Endothelial cell of umbilical vein (primary cell): ENCODE results near the gene DSG4.
"Not testable (repeated sequence)": the region's sequence is repeated elsewhere in the genome, so short reads cannot be mapped to it uniquely, and the experiment has no call there.

Source experiments
- TF ChIP-seq, protein P1 (sequence below), 2 donors: IDR thresholded peaks; 1 replicate in 1 of 2; 2 replicates in 1 of 2; pipeline ENCODE4 v1.5.1; 2011; ENCODE audit warnings: low read length in 2 of 2, mild to moderate bottlenecking in 2 of 2, moderate library complexity in 2 of 2, control low read depth in 1 of 2, inconsistent platforms in 1 of 2, low read depth in 1 of 2; ENCODE audit not compliant: insufficient read depth in 1 of 2; ENCODE audit errors: extremely low read depth in 1 of 2
- TF ChIP-seq, protein P2 (sequence below): IDR thresholded peaks from 2 replicates; pipeline ENCODE4 v1.6.1; 2011; ENCODE audit not compliant: insufficient read depth, insufficient read length

DNA sequence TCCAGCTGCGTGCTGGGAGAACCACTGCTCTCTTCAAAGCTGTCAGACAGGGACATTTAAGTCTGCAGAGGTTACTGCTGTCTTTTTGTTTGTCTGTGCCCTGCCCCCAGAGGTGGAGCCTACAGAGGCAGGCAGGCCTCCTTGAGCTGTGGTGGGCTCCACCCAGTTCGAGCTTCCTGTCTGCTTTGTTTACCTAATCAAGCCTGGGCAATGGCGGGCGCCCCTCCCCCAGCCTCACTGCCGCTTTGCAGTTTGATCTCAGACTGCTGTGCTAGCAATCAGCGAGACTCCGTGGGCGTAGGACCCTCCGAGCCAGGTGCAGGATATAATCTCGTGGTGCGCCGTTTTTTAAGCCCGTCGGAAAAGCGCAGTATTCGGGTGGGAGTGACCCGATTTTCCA, 23.2 kb upstream of the DSG4 start:
- TF ChIP-seq, protein P1, sequence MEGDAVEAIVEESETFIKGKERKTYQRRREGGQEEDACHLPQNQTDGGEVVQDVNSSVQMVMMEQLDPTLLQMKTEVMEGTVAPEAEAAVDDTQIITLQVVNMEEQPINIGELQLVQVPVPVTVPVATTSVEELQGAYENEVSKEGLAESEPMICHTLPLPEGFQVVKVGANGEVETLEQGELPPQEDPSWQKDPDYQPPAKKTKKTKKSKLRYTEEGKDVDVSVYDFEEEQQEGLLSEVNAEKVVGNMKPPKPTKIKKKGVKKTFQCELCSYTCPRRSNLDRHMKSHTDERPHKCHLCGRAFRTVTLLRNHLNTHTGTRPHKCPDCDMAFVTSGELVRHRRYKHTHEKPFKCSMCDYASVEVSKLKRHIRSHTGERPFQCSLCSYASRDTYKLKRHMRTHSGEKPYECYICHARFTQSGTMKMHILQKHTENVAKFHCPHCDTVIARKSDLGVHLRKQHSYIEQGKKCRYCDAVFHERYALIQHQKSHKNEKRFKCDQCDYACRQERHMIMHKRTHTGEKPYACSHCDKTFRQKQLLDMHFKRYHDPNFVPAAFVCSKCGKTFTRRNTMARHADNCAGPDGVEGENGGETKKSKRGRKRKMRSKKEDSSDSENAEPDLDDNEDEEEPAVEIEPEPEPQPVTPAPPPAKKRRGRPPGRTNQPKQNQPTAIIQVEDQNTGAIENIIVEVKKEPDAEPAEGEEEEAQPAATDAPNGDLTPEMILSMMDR (IDR thresholded peaks at IDR 0.05; ENCODE audit: extremely low read depth in 1 of 2, insufficient read depth in 1 of 2, low read depth in 1 of 2, low read length in 2 of 2): not testable (repeated sequence)
- TF ChIP-seq, protein P2, sequence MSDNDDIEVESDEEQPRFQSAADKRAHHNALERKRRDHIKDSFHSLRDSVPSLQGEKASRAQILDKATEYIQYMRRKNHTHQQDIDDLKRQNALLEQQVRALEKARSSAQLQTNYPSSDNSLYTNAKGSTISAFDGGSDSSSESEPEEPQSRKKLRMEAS: not testable (repeated sequence)
